KMS-11 (cell line): ENCODE results near the gene PRKAB2.

Source experiments
- H2AFZ ChIP-seq: fragments of 200-600 bp; sonication (generic); 2 replicates; pipeline ENCODE4 v1.6.1; 2016; ENCODE audit warnings: antibody characterized with exemption, mixed run types, low read depth
- H3K27ac ChIP-seq: fragments of 200-600 bp; sonication (generic); 2 replicates; pipeline ENCODE4 v1.6.1; 2016; ENCODE audit warnings: mild to moderate bottlenecking, mixed run types
- H3K27me3 ChIP-seq: fragments of 200-600 bp; sonication (generic); 2 replicates; pipeline ENCODE4 v1.6.1; 2017; ENCODE audit warnings: mild to moderate bottlenecking, low read depth, mixed run types, moderate library complexity; ENCODE audit not compliant: insufficient read depth
- H3K36me3 ChIP-seq: fragments of 200-600 bp; sonication (generic); 2 replicates; pipeline ENCODE4 v1.6.1; 2017; ENCODE audit warnings: mild to moderate bottlenecking, mixed run types; ENCODE audit not compliant: insufficient read depth
- H3K4me1 ChIP-seq: fragments of 200-600 bp; sonication (generic); 2 replicates; pipeline ENCODE4 v1.6.1; 2016; ENCODE audit warnings: mild to moderate bottlenecking, low read depth, mixed run types; ENCODE audit not compliant: poor library complexity, severe bottlenecking
- H3K4me2 ChIP-seq: fragments of 200-600 bp; sonication (generic); 2 replicates; pipeline ENCODE4 v1.7.0; 2016; ENCODE audit warnings: mild to moderate bottlenecking, mixed run types
- H3K4me3 ChIP-seq: fragments of 200-600 bp; sonication (generic); IDR thresholded peaks from 2 replicates; pipeline ENCODE4 v1.6.1; 2017; ENCODE audit warnings: low read depth, low read length, mixed read lengths; ENCODE audit not compliant: insufficient read depth
- H3K79me2 ChIP-seq: fragments of 200-600 bp; sonication (generic); 2 replicates; pipeline ENCODE4 v1.6.1; 2016; ENCODE audit warnings: low read depth, mixed run types; ENCODE audit not compliant: insufficient read depth
- H3K9ac ChIP-seq: fragments of 200-600 bp; sonication (generic); 2 replicates; pipeline ENCODE4 v1.6.1; 2016; ENCODE audit warnings: mild to moderate bottlenecking, mixed run types
- H4K20me1 ChIP-seq: fragments of 200-600 bp; sonication (generic); 2 replicates; pipeline ENCODE4 v1.6.1; 2016; ENCODE audit warnings: mild to moderate bottlenecking, mixed run types; ENCODE audit not compliant: insufficient read depth
- TF ChIP-seq, protein P1 (sequence below): fragments of 200-600 bp; sonication (generic); conservative IDR thresholded peaks from 2 replicates; pipeline ENCODE4 v1.6.1; 2017; ENCODE audit warnings: low read depth, mild to moderate bottlenecking, antibody characterized with exemption, low read length, moderate library complexity, mixed read lengths

Gene PRKAB2

DNA sequence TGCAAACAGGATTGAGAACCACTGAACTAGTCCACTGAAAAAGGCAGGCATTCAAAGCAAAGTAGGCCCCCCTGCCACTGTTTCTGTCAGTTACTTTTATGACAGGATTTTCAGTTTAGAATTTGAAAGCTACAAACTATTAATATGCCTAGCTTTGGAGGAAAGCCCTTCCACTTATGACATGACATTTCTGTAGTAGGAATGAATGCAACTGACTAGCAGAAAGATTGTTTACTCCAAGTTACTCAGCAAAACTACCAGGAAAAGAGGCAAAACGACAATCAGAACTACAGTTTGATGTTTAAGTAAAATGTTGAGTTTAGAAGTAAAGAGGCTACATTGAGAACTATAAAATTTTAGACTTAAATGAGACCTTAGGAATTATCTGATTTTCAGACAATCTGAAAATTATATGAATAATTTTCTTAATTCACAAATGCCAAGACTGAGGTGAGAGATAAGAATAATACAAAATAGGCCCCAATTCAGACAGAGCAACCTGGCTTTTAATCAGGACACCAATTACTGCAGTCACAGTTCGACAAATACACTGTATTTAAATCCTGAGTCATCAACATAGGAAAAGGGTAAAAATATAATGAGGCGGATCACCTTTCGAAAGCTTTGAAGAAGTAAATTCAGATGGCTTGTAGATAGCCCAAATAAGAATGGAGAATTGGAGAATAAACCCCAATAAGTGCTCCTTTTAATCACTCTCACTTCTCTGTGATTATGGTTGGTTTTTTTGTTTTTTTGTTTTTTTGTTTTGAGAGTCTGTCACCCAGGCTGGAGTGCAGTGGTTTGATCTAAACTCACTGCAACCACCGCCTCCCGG lies 2.2 kb downstream of the PRKAB2 start:
- H4K20me1 ChIP-seq = no peaks in the 10 kb centered on the region
- no peak overlapping the region for H3K4me3 ChIP-seq
- H3K9ac ChIP-seq = no peak overlapping the region
- H3K4me2 ChIP-seq = peak overlapping the region; percentile 82
- H3K36me3 ChIP-seq = no peaks in the 10 kb centered on the region
- no peak overlapping the region for H3K27ac ChIP-seq
- H3K79me2 ChIP-seq = peaks cover 47% of the 10 kb centered on the region
- peaks cover 37% of the 10 kb centered on the region for H3K4me1 ChIP-seq
- TF ChIP-seq, protein P1, sequence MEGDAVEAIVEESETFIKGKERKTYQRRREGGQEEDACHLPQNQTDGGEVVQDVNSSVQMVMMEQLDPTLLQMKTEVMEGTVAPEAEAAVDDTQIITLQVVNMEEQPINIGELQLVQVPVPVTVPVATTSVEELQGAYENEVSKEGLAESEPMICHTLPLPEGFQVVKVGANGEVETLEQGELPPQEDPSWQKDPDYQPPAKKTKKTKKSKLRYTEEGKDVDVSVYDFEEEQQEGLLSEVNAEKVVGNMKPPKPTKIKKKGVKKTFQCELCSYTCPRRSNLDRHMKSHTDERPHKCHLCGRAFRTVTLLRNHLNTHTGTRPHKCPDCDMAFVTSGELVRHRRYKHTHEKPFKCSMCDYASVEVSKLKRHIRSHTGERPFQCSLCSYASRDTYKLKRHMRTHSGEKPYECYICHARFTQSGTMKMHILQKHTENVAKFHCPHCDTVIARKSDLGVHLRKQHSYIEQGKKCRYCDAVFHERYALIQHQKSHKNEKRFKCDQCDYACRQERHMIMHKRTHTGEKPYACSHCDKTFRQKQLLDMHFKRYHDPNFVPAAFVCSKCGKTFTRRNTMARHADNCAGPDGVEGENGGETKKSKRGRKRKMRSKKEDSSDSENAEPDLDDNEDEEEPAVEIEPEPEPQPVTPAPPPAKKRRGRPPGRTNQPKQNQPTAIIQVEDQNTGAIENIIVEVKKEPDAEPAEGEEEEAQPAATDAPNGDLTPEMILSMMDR = no peak
- H2AFZ ChIP-seq = no peak overlapping the region
- H3K27me3 ChIP-seq = no peaks in the 10 kb centered on the region

GRCh38 chr1:147169171-147169570 lies 3.1 kb downstream of the PRKAB2 start:
- TF ChIP-seq, protein P1 = no peak
- Histone ChIP-seq H3K9ac (no peak overlapping the region), H3K79me2 (peaks cover 47% of the 10 kb centered on the region), H3K27ac (no peak overlapping the region), H3K4me3 (no peak overlapping the region), H3K4me1 (peaks cover 35% of the 10 kb centered on the region), H3K27me3 (no peaks in the 10 kb centered on the region), H3K36me3 (no peaks in the 10 kb centered on the region), H2AFZ (no peak overlapping the region), H4K20me1 (no peaks in the 10 kb centered on the region), H3K4me2 (peak overlapping the region; percentile 82; the same call in 1 of the 2 replicates)

DNA sequence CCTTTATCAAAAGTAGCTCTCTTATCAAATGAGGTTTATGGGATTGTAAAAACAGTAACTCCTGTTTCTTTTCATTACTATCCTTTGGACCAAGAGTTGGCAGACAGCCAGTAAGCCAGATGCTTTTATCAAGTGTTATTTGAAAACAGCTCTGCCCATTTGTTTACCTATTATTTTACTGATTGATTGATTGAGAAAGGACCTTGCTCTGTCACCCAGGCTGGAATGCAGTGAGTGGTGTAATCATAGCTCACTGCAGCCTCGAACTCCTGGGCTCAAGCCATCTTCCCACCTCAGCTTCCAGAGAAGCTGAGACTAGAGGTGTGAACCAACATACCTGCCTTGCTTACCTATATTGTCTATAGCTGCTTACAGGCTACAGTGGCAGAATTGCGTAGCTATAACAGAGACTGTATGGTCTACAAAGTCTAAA lies 3.6 kb downstream of the PRKAB2 start:
- Histone ChIP-seq H3K9ac (no peak overlapping the region), H3K4me1 (peaks cover 29% of the 10 kb centered on the region), H3K27me3 (no peaks in the 10 kb centered on the region), H3K4me2 (no peak overlapping the region), H3K27ac (no peak overlapping the region), H3K79me2 (peaks cover 47% of the 10 kb centered on the region), H4K20me1 (no peaks in the 10 kb centered on the region), H3K4me3 (no peak overlapping the region), H2AFZ (no peak overlapping the region), H3K36me3 (no peaks in the 10 kb centered on the region)
- TF ChIP-seq, protein P1 = no peak

DNA sequence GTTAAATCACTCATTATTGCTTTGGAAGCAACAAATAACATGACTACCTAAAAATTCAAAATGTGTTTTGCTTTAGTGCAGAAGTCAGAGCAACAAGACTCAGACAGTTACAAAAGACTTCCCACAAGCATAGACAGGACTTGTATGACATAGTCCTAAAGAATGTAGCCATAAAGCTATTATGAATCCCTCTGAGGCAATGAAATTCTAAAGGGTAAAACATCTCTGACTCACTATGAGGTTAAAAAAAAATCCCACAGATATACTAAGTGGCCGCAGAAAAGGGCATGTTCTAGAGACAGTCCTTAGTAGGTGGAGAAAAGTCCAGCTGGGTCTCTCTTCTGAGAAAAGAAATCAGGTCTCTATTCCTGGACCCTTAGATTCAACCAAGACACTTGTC lies 4.9 kb downstream of the PRKAB2 start:
- Histone ChIP-seq H3K27ac (no peak overlapping the region), H3K27me3 (no peaks in the 10 kb centered on the region), H3K36me3 (no peaks in the 10 kb centered on the region), H4K20me1 (no peaks in the 10 kb centered on the region), H3K9ac (no peak overlapping the region), H3K79me2 (peaks cover 47% of the 10 kb centered on the region), H2AFZ (no peak overlapping the region), H3K4me1 (peaks cover 24% of the 10 kb centered on the region), H3K4me3 (no peak overlapping the region), H3K4me2 (no peak overlapping the region)
- TF ChIP-seq, protein P1 = no peak
